ENCODE results near the gene EPS8L2.

EPS8L2 gene

DNA sequence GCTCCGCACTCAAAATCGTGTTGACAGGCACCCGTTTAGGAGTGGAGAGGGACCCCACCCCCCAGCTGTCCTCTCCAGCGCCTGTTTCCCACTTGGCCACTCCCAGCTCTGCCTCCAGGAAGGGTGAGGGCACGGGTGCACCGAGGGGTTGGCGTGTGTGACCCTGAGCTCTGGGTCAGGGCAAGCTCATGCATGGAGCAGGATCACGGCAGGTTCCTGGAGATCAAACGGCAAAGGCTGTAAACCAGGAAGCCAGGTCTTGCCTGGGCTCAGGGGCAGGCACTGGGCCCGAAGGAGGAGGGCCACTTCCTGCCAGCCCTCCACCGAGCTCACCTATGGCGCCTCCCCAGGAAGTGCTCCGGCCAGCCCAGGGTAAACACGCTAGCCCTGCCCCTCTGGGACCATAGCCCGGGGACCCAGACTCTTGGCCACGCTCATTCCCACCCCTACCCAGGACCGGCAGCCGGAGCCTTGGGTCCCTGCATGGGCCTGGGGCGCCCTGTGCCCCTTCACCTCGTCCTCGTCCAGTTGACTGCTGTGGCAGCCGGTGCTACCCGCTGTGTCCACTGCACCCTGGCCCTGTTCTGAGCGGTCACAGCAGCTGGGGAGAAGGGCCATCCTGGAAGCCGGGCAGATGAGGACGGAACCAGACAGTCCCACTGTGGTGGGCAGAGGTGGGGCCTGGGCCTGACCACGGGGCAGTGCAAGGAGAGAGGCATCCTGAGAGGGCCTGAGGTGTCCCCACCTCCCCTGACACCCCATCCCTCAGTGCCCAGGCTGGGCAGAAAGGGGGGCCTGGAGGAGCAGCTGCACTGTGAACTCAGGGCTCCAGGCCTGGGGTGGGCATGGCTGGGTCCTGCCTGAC is 1.0 kb upstream of the EPS8L2 start:
- no peak for DNase-seq

DNA sequence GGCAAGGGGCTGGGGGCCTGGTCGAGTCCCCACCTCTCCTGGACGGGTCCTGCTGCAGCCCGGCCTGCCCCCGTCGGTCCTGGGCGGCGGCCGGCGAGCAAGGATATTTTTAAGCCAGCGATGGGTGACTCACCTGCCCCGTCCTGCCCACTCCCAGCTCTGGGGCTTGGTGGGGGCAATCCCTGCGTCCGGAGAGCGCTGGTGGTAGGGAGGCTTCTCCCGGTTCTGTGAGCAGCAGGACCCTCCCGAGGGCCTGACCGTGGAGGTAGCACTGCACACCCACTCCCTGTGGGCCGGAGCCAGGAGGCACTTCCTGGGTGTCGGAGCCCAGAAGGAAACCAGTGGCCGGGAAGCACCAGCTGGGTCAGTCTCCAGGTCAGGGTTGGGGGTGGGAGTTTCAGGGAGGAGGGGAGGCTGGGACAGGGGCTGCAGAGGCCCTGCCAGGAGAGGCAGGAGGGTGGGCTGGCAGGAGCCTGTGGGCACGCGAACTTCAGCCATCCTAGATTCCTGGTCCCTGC is 467 bp downstream of the EPS8L2 start:
- no peak for DNase-seq

DNA sequence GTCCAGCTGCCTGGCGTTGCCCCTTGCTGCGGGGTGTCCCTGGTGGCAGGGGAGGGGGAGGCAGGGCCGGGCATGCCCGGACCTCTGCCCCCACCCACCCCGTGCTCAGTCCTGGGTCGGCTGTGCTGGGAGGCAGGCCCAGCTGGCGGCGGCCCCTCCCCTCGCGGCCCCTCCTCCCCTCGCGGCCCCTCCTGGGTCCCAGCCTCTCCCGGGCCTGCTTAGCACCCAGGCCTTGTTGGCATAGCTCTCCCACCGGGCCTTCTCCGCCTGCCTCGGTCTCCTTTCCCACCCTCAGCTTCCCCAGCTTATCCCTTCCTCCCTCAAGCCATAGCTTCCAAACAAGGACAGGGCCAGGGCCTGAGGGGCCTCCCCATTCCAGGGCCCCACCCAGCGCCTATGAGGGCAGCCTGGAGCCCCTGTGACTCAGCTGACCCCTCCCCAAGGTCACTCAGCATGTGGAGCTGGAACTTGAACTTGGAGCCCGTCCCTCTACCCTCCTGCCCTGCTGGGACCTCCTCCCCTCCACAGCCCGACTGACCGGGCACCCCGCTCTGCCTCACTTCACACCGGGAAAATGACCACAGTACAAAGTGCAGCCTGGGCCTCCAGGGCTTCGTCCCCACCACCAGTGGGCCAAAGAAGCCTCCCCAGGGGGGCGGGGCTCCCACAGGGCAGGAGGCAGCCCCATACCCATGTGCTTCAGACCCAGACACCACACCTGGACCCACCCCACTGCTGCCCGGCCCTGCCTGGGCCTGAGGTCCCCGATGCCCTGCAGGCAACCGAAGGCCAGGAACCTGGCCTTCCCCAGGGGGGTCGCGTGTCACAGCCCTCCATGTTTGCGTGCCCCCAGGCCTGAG is 1.2 kb downstream of the EPS8L2 start:
- DNase-seq, result peak in 1 of 2 donors; percentile 17

DNA sequence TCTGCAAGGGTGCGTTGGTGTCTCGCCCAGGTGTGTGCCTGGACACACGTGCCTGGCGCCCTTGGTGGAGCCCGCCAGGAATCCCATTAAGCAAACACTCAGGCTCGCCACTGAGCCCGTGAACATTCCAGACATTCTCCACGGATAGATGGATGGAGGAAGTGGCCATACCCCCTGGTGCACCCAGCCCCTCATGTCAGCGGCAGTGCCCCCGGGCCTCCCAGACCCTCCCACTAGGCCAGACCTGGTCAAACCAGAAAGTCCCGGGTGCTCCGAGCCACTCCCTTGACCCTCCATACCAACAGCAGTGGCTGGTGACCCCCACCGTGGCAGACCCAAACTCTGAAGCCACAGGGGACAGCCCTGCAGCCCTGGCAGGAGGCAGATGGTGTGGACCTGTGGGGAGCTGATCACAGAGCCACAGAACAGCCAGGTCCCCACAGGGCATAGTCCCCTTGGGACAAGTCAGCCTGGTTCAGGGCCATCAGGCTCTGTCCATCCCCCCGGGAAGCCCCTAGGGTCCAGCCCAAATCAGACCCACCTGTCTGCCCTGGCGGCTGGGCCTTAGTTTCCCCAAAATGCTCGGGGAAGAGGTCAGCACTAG is 1.9 kb downstream of the EPS8L2 start:
- DNase-seq, result no peak

DNA sequence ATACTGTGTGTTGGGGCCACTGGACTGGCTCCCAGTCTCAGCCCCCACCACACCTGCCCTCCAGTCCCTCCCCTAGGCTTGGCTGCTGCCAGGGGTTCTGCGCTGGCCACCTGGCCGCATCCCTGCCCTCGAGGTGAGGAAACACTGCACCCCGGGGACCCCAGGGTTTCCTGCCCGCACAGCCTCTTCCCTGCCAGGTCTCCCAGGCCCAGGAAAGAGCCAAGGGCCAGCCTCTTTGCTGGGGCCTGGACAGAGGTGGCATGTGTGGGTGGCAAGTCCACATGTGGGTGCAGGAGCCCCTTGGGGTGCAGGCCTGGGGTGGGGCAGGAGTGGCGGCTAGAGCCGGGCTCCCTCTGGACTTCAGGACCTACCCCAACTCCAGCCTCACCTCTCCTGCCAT is 2.5 kb downstream of the EPS8L2 start:
- no peak for DNase-seq

DNA sequence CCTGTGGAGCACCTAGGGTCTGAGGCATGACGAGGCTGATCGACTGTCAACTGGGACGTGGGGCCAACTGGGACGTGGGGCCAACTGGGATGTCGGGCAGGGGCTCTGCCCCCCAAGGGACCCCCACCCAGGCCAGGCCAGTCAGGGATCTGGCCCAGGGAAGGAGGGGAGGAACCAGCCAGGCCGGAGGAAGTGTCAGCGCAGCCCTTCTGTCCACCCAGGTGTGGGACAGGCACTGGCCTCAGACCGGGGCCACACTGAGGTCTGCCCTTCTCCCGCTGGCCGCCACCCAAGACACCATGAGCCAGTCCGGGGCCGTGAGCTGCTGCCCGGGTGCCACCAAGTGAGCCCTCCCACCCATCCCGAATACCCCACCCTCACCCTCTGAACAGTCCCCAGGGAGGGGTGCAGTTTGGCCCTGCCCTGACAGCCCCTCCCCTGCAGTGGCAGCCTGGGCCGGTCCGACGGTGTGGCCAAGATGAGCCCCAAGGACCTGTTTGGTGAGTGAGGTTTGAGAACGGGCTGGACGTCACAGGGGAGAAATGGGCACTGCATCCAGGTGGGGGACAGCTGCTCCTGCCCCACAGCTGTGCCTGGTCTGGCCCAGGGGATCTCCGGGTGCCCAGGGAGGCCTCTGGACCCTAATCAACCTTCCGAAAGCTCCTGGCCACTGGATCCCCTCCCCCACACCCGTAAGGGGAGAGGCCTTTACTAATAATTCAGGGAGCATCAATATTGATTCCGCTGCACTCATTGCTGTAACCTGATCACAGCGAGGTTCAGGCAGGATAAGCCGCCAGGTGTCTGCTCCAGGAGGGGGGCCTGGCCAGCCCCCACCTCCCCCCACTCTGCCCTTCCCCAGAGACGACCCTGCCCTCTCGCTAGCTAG is 3.3 kb downstream of the EPS8L2 start:
- DNase-seq, result no peak

DNA sequence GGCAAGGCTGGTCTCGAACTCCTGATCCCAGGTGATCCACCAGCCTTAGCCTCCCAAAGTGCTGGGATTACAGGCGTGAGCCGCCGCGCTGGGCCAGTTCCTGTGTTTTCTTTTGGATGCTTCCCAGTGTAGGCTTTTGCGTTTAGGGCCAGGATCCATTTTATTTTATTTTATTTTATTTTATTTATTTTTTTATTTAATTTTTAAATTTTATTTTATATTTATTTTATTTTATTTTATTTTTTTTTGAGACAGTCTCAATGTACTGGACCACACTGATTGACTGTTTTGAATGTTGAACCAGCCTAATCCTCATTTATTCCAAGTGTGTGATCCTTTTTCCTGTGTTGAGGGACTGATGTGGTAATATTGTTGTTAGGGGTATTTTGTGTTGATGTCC is 8.4 kb downstream of the EPS8L2 start:
- no peak for DNase-seq

DNA sequence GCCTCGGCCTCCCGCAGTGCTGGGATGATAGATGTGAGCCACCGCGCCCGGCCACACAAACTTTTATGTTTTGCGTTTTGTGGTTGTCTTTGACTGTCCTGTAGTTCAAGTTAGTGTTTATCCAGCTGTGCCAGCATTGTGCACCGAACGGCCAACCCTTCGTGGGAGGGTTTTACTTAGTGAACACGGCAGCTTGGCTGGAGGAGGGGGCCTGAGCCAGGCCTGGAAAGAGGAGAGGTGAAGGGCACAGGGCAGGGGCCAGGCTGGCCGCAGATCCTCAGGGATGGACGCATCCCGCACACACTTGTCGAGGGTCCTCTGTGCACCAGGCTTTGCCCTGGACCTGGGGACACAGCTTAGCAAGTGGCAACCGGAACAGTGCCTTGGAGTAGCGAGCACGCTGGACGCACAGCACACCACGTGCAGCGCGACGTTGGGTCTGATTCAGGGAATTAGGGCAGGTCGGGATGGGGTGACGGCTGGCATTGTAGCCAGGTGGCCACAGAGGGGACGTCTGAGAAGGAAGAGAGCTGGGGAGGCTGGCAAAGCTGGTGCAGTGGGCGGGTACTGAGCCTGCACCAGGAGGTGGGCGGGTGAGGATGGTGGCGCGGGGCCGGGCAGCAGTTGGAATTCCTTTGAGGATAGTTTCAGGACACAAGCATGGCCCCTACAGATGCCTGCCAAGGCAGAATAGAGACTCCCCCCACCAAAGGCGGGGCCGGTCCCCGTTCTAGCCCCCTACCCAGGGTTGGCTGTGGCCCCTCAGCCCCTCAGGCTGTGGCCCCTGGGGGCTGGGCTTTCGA is 13.4 kb downstream of the EPS8L2 start:
- no peak for DNase-seq

DNA sequence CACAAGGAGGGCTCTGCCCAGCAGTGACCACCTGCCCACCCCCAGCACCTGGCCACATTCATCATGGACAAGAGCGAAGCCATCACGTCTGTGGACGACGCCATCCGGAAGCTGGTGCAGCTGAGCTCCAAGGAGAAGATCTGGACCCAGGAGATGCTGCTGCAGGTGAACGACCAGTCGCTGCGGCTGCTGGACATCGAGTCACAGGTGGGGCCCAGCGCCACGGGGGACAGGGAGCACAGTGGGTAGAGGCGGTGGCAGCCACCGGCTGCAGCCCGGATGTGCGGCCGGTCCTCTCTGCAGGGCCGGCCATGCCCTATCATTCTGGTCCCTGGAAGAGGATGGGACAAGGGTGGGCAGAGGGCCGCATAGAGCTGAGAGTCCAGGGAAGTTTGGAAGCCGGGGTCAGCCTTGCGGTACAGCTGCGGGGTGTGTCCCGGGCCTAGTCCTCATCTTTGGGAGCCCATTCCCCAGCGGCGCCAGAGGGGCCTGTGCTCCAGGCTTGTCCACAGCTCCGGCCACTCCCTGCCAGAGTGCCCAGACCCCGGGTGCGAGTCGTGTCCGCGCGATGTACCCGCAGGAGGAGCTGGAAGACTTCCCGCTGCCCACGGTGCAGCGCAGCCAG is 14.1 kb downstream of the EPS8L2 start:
- DNase-seq, result no peak

DNA sequence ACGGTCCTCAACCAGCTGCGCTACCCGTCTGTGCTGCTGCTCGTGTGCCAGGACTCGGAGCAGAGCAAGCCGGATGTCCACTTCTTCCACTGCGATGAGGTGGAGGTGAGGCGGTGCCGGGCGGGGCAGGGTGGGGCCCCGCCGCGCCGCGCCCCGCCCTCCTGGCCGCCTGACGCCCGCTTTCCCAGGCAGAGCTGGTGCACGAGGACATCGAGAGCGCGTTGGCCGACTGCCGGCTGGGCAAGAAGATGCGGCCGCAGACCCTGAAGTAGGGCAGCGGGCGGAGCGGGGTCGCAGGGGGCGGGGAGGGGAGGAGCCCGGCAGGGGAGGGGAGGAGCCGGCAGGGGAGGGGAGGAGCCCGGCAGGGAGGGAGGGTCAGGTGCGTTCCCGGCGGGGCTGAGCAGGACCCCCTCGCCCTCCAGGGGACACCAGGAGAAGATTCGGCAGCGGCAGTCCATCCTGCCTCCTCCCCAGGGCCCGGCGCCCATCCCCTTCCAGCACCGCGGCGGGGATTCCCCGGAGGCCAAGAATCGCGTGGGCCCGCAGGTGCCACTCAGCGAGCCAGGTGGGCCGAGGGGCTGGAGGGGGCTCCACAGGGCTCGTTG is 14.7 kb downstream of the EPS8L2 start:
- DNase-seq, result peak; percentile 29 to 66

DNA sequence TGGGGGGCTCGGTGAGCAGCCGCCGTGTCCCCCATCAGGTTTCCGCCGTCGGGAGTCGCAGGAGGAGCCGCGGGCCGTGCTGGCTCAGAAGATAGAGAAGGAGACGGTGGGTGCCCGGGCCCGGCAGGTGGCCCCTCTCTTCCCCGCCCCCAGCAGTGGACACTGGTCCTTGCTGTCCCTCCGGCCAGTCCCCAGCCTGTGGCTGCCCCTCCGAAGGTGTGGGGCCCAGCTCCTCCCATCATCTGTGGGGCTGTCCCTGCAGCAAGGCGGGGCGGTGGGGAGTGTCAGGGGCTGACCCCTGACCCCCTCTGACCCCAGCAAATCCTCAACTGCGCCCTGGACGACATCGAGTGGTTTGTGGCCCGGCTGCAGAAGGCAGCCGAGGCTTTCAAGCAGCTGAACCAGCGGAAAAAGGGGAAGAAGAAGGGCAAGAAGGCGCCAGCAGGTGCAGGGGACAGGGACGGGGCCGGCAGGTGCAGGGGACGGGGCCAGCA is 15.3 kb downstream of the EPS8L2 start:
- no peak for DNase-seq

DNA sequence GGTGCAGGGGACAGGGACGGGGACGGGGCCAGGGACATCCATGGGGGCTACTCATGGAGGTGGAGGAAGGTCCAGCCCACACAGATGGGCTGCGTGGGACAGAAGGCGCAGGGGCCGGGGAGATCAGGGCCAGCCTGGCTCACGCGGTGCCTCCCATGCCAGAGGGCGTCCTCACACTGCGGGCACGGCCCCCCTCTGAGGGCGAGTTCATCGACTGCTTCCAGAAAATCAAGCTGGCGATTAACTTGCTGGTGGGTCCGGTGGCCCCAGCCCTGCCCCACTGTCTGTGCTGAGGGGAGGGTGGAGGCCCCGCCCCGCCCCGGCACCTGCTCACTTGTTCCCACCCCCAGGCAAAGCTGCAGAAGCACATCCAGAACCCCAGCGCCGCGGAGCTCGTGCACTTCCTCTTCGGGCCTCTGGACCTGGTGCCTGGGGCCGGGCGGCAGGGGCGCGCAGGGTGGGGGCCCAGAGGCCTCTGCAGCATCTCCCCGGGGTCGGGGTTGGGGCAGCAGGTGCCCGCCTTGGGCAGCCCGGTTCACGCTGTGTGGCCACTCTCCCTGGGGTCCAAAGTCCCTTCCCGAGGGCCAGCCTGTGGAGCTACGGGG is 15.8 kb downstream of the EPS8L2 start:
- DNase-seq, result peak; percentile 57

DNA sequence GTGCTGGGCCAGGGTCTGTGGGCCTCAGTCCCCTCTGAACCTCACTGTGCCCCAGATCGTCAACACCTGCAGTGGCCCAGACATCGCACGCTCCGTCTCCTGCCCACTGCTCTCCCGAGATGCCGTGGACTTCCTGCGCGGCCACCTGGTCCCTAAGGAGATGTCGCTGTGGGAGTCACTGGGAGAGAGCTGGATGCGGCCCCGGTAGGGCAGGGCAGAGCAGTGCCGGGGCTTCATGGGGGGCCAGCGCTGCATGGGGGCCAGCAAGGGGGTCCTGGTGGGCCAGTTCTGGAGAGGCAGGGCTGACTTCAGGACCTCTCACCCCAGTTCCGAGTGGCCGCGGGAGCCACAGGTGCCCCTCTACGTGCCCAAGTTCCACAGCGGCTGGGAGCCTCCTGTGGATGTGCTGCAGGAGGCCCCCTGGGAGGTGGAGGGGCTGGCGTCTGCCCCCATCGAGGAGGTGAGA is 16.3 kb downstream of the EPS8L2 start:
- no peak for DNase-seq

DNA sequence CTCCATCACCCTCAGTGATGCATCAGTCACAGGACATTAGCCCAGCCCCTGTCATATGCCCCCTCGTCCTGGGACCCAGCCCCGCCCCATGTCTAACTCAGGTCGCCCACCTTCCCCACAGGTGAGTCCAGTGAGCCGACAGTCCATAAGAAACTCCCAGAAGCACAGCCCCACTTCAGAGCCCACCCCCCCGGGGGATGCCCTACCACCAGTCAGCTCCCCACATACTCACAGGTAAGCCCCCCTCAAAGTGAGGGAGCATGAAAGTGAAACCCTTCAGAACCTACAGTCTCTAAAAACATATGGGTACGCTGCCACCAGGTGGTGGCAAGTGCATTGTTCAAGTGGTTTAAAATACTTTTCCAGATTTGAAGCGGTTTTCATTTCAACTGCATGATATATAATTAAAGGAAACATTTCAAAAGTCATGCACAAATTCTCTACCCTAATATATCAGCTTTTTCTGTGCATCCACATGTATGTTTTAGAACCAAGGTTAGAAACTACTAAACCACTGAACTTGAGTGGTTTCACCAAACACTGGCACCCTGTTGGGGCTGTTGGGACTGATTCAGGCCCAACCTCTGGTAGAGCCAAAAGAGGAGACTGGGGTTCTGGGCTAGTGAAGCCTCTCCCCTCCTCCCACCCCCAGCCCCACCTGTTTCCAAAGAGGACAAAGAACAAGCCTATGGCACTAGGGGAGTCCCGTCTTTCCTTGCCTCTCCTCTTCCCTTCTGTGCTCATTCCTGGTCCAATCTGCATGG is 17.3 kb downstream of the EPS8L2 start:
- peak; percentile 48 to 53 for DNase-seq

DNA sequence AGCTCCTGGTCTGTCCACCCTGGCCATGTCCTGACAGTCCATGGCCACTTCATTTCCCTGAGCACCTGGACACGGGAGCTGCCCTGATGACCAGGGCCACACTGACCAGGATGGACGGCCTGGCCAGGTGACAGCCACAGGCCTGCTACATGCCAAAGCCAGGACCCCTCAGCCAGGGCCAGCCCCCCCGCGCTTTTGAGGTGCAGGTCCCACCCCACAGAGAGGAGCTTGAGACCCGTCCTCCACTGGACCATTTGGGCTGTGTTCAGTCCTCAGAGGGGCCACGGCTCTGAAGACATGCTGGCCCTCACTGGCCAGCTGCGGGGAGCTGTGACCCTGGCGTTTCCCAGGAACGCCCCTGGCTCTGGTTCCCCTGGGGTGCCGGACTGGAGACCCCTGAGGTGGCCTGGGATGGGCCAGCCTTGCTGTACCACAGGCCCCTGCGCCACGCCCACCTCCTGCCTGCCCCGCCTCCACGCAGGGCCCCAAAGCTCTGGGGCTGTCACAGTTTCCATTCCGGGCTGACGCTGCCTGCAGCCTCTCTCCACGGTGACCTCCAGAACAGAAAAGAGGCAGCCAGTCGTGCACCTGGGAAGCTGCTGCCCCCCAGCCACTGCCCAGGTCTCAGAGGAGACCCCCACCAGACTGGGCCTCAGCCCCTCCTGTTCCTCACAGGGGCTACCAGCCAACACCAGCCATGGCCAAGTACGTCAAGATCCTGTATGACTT is 18.2 kb downstream of the EPS8L2 start:
- no peak for DNase-seq

DNA sequence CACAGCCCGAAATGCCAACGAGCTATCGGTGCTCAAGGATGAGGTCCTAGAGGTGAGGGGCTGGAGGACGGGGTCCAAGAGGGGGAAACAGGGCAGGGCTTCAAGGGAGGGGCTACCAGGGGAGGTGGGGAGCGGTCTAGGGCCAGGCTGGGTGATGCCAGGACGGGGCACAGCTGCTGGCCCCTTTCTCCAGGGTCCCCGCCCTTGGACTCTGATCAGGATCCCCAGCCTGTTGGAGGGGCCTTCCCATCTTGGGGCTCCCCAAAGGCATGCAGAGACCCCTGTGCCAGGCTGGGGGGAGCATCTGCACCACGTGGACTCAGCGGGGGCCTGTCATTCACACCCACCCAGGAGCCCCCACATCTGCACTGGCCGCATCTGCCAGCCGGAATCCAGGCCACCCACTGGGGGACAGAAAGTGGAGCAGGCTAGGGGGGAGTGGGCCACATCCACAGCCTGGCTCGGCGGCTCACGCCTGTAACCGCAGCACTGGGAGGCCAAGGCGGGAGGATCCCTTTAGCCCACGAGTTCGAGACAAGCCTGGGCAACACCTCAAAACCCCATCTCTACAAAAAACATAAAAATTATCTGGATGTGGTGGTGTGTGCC is 18.9 kb downstream of the EPS8L2 start:
- DNase-seq, result no peak

DNA sequence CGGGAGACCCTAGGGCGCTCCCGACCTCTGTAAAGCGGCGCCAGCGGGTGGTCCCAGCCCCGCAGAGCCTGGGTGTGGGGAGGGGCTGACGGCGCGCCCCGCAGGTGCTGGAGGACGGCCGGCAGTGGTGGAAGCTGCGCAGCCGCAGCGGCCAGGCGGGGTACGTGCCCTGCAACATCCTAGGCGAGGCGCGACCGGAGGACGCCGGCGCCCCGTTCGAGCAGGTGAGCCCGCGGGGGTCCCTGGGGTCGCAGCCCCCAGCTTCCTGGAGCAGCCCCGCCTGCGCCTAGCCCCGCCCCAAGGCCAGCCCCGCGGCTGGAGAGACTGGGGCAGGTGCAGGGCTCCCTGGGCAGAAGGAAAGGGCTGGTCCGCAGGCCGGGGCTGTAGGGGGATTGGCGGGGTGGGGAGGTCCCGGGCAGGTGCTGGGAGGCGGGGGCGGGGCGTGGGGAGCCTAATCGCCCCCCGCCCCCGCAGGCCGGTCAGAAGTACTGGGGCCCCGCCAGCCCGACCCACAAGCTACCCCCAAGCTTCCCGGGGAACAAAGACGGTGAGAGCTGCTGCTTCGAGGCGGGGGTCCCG is 19.7 kb downstream of the EPS8L2 start:
- peak in 1 of 2 donors; percentile 26 for DNase-seq
